Measurements from ENCODE around the gene DNAJA3. TPM values are rescaled to one million over a fixed set of nuclear protein-coding genes. Genes with fewer than 3 reads are reported as not detected.

Gene DNAJA3
- total RNA-seq, 2 experiments from 2014 or later = 17.2 to 18.8 TPM

GRCh38 chr16:4426021-4426684, 485 bp downstream of the DNAJA3 start:
- POLR2A ChIA-PET = interaction anchor here (1.0 kb wide), 1 partner anchor 12 kb away, joined by 3 read pairs; no protein-coding TSS in a partner anchor

GRCh38 chr16:4426722-4427372, 1.2 kb downstream of the DNAJA3 start:
- Mint-ChIP-seq H3K27ac (peak overlapping the region; percentile 99), H3K4me1 (ENCODE audit: low read depth) (peaks cover 27% of the 10 kb centered on the region), H3K4me3 (peak overlapping the region; percentile 91), H3K36me3 (ENCODE audit: low read depth) (peaks cover 38% of the 10 kb centered on the region), H3K27me3 (no peaks in the 10 kb centered on the region), H3K9me3 (no peaks in the 10 kb centered on the region)
- H3K9me3 ChIP-seq (ENCODE audit: control insufficient read depth in 1 of 2, insufficient read depth in 1 of 2, low read length in 2 of 2) = no peaks in the 10 kb centered on the region
- peaks cover 17% of the 10 kb centered on the region for H3K36me3 ChIP-seq (ENCODE audit: insufficient read depth, low read length)
- peaks cover 34% of the 10 kb centered on the region for H3K4me1 ChIP-seq (ENCODE audit: insufficient read depth, low read length)
- ATAC-seq (ENCODE audit: poor library complexity) (no peak), DNase-seq (no peak)
- intact Hi-C loops (cut with DNase I, micrococcal nuclease) = loop anchor here in 1 of 2 experiments (2.0 to 10.0 kb wide), 4 partner anchors 50 to 268 kb away; partner anchors contain the start of genes HMOX2 and NUDT16L1
- H3K4me3 ChIP-seq (ENCODE audit: low read length) = peak overlapping the region; percentile 71
- CTCF ChIA-PET = no interaction called here
- POLR2A ChIA-PET = no interaction called here
- peak overlapping the region in 1 of 2 donors; percentile 93 for H3K27ac ChIP-seq (ENCODE audit: low read depth in 1 of 2, low read length in 2 of 2)
- H3K27me3 ChIP-seq (ENCODE audit: control insufficient read depth in 1 of 2, insufficient read depth in 2 of 2, low read length in 2 of 2) = no peaks in the 10 kb centered on the region
- TF ChIP-seq CTCF (IDR thresholded peaks at IDR 0.05) = no peak

More at GRCh38 chr16:4426021-4426684, 485 bp downstream of the DNAJA3 start:
- intact Hi-C loops (cut with DNase I, micrococcal nuclease) = loop anchor here in 1 of 2 experiments (2.0 to 10.0 kb wide), 4 partner anchors 51 to 269 kb away; partner anchors contain the start of genes HMOX2 and NUDT16L1
- H3K27me3 Mint-ChIP-seq = no peaks in the 10 kb centered on the region
- peak overlapping the region; percentile 71 for H3K4me3 ChIP-seq (ENCODE audit: low read length)
- peak in 2 of 14 experiments; percentile 33 to 75 for DNase-seq
- peak overlapping the region; percentile 93 to 99 for H3K27ac ChIP-seq (ENCODE audit: low read depth in 1 of 2, low read length in 2 of 2)
- ATAC-seq (ENCODE audit: poor library complexity) = peak; percentile 46
- peaks cover 31% of the 10 kb centered on the region for H3K36me3 Mint-ChIP-seq (ENCODE audit: low read depth)
- no peaks in the 10 kb centered on the region for H3K27me3 ChIP-seq (ENCODE audit: control insufficient read depth in 1 of 2, insufficient read depth in 2 of 2, low read length in 2 of 2)
- no peaks in the 10 kb centered on the region for H3K9me3 ChIP-seq (ENCODE audit: control insufficient read depth in 1 of 2, insufficient read depth in 1 of 2, low read length in 2 of 2)
- peak overlapping the region; percentile 91 for H3K4me3 Mint-ChIP-seq
- peak overlapping the region; percentile 99 for H3K27ac Mint-ChIP-seq
- H3K4me1 ChIP-seq (ENCODE audit: insufficient read depth, low read length) = peaks cover 34% of the 10 kb centered on the region
- CTCF ChIA-PET = no interaction called here
- H3K9me3 Mint-ChIP-seq = no peaks in the 10 kb centered on the region
- peaks cover 27% of the 10 kb centered on the region for H3K4me1 Mint-ChIP-seq (ENCODE audit: low read depth)
- H3K36me3 ChIP-seq (ENCODE audit: insufficient read depth, low read length) = peaks cover 13% of the 10 kb centered on the region
- TF ChIP-seq CTCF (IDR thresholded peaks at IDR 0.05) = no peak

- POLR2A ChIA-PET = interaction anchor here (0.9 kb wide), 1 partner anchor 13 kb away, joined by 4 read pairs; no protein-coding TSS in a partner anchor
- peak overlapping the region; percentile 56 for H3K4me3 Mint-ChIP-seq
- CTCF ChIA-PET = interaction anchor here (0.5 to 0.8 kb wide), 2 partner anchors 12 to 120 kb away, joined by 3 read pairs; no protein-coding TSS in a partner anchor
- intact Hi-C loops (cut with DNase I, micrococcal nuclease) = loop anchor here in 1 of 2 experiments (5.0 to 10.0 kb wide), 2 partner anchors 189 to 266 kb away; partner anchors contain the start of gene NUDT16L1
- peaks cover 32% of the 10 kb centered on the region for H3K4me1 Mint-ChIP-seq (ENCODE audit: low read depth)
- H3K9me3 ChIP-seq (ENCODE audit: control insufficient read depth in 1 of 2, insufficient read depth in 1 of 2, low read length in 2 of 2) = no peaks in the 10 kb centered on the region
- DNase-seq (no peak), ATAC-seq (ENCODE audit: poor library complexity) (no peak)
- H3K4me3 ChIP-seq (ENCODE audit: low read length) = no peak overlapping the region
- no peak overlapping the region for H3K27ac ChIP-seq (ENCODE audit: low read depth in 1 of 2, low read length in 2 of 2)
- H3K9me3 Mint-ChIP-seq = no peaks in the 10 kb centered on the region
- no peaks in the 10 kb centered on the region for H3K27me3 Mint-ChIP-seq
- H3K4me1 ChIP-seq (ENCODE audit: insufficient read depth, low read length) = peaks cover 34% of the 10 kb centered on the region
- peaks cover 25% of the 10 kb centered on the region for H3K36me3 ChIP-seq (ENCODE audit: insufficient read depth, low read length)
- no peaks in the 10 kb centered on the region for H3K27me3 ChIP-seq (ENCODE audit: control insufficient read depth in 1 of 2, insufficient read depth in 2 of 2, low read length in 2 of 2)
- H3K27ac Mint-ChIP-seq = peak overlapping the region; percentile 12
- H3K36me3 Mint-ChIP-seq (ENCODE audit: low read depth) = peaks cover 46% of the 10 kb centered on the region
- no peak for TF ChIP-seq CTCF (IDR thresholded peaks at IDR 0.05)
These were observed 2.8 kb downstream of the DNAJA3 start for GRCh38 chr16:4428500-4428899.

Measured in CD4-positive, alpha-beta T cell (primary cell).